Progenitor cell of endocrine pancreas (in vitro differentiated cells): ENCODE data around the gene NR5A1. TPM values are rescaled to one million over a fixed set of nuclear protein-coding genes. Genes with fewer than 3 reads are reported as not detected.

Experiments used
- DNase-seq: peaks from one replicate; pipeline ENCODE4 v3.0.0; 2021; ENCODE audit warnings: low spot score; ENCODE audit not compliant: unreplicated experiment
- H3K27ac Mint-ChIP-seq: 2 replicates; pipeline ENCODE4 v1.8.0; 2021; ENCODE audit warnings: mild to moderate bottlenecking, moderate library complexity, mixed read lengths
- H3K27me3 Mint-ChIP-seq: 2 replicates; pipeline ENCODE4 v1.8.0; 2021; ENCODE audit warnings: mixed read lengths
- H3K36me3 Mint-ChIP-seq: 2 replicates; pipeline ENCODE4 v1.8.0; 2022; ENCODE audit warnings: mixed read lengths; ENCODE audit not compliant: insufficient read depth
- H3K4me1 Mint-ChIP-seq: 2 replicates; pipeline ENCODE4 v1.8.0; 2021; ENCODE audit warnings: low read depth, mixed read lengths
- H3K4me3 Mint-ChIP-seq: 2 replicates; pipeline ENCODE4 v1.8.0; 2021; ENCODE audit warnings: low read depth, mild to moderate bottlenecking, moderate library complexity, mixed read lengths
- H3K9me3 Mint-ChIP-seq: 2 replicates; pipeline ENCODE4 v1.8.0; 2021; ENCODE audit warnings: low read depth, mixed read lengths
- total RNA-seq: library from RNA; stranded (reverse); gene quantifications from 2 replicates; pipeline ENCODE4 v1.2.1, GENCODE V29; 2021
- TF ChIP-seq, protein P1 (sequence below): fragments of 200-600 bp; sonication (generic); IDR thresholded peaks from one replicate; pipeline ENCODE4 v1.5.0; 2021; ENCODE audit warnings: antibody characterized with exemption, mild to moderate bottlenecking; ENCODE audit not compliant: unreplicated experiment

Gene NR5A1
- total RNA-seq, 1 donor from 2014 or later: 0.36 TPM

DNA sequence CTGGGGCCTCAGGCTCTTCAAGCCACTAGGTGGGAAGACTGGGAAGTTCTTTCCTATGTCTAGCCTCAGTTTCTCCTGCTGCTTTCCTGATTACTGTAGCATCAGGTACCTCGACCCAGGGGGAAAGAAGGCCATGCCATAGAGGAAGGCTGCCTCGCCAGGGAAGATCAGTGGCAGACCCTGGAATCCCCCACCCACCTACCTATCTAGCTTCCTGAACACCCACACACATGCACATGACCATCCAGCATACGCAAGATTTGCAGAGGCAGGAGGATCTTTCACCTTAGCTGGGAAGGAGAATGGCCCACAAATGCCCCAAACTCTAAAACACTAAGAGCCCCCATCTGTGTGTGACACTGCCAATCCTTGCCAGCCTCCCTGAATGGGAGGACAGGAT, 8.0 kb downstream of the NR5A1 start:
- Mint-ChIP-seq H3K9me3 (no peaks in the 10 kb centered on the region), H3K4me3 (no peak overlapping the region), H3K36me3 (no peaks in the 10 kb centered on the region), H3K27ac (no peak overlapping the region), H3K27me3 (peaks cover 68% of the 10 kb centered on the region), H3K4me1 (peaks cover 3% of the 10 kb centered on the region)
- no peak for DNase-seq
- TF ChIP-seq, protein P1, sequence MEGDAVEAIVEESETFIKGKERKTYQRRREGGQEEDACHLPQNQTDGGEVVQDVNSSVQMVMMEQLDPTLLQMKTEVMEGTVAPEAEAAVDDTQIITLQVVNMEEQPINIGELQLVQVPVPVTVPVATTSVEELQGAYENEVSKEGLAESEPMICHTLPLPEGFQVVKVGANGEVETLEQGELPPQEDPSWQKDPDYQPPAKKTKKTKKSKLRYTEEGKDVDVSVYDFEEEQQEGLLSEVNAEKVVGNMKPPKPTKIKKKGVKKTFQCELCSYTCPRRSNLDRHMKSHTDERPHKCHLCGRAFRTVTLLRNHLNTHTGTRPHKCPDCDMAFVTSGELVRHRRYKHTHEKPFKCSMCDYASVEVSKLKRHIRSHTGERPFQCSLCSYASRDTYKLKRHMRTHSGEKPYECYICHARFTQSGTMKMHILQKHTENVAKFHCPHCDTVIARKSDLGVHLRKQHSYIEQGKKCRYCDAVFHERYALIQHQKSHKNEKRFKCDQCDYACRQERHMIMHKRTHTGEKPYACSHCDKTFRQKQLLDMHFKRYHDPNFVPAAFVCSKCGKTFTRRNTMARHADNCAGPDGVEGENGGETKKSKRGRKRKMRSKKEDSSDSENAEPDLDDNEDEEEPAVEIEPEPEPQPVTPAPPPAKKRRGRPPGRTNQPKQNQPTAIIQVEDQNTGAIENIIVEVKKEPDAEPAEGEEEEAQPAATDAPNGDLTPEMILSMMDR: no peak

- Mint-ChIP-seq H3K36me3 (no peaks in the 10 kb centered on the region), H3K9me3 (no peaks in the 10 kb centered on the region), H3K4me3 (no peak overlapping the region), H3K4me1 (no peaks in the 10 kb centered on the region), H3K27ac (no peak overlapping the region), H3K27me3 (peaks cover 67% of the 10 kb centered on the region)
- TF ChIP-seq, protein P1: no peak
- DNase-seq: no peak
These were observed 8.6 kb downstream of the NR5A1 start for GRCh38 chr9:124498499-124499146.

GRCh38 chr9:124498040-124498439, 9.2 kb downstream of the NR5A1 start:
- no peaks in the 10 kb centered on the region for H3K9me3 Mint-ChIP-seq
- H3K4me1 Mint-ChIP-seq: no peaks in the 10 kb centered on the region
- H3K27ac Mint-ChIP-seq: no peak overlapping the region
- H3K36me3 Mint-ChIP-seq: no peaks in the 10 kb centered on the region
- H3K4me3 Mint-ChIP-seq: no peak overlapping the region
- peaks cover 64% of the 10 kb centered on the region for H3K27me3 Mint-ChIP-seq
- DNase-seq: no peak
- TF ChIP-seq, protein P1: no peak

- H3K4me1 Mint-ChIP-seq: no peaks in the 10 kb centered on the region
- H3K27me3 Mint-ChIP-seq: peaks cover 60% of the 10 kb centered on the region
- H3K9me3 Mint-ChIP-seq: no peaks in the 10 kb centered on the region
- TF ChIP-seq, protein P1: no peak
- DNase-seq: no peak
- no peak overlapping the region for H3K4me3 Mint-ChIP-seq
- no peaks in the 10 kb centered on the region for H3K36me3 Mint-ChIP-seq
- H3K27ac Mint-ChIP-seq: no peak overlapping the region
These were observed 9.8 kb downstream of the NR5A1 start for GRCh38 chr9:124497441-124497840.

- no peaks in the 10 kb centered on the region for H3K9me3 Mint-ChIP-seq
- H3K4me3 Mint-ChIP-seq: no peak overlapping the region
- TF ChIP-seq, protein P1: no peak
- no peaks in the 10 kb centered on the region for H3K4me1 Mint-ChIP-seq
- H3K27me3 Mint-ChIP-seq: peaks cover 54% of the 10 kb centered on the region
- no peak for DNase-seq
- H3K27ac Mint-ChIP-seq: no peak overlapping the region
- H3K36me3 Mint-ChIP-seq: no peaks in the 10 kb centered on the region
These were observed 10.7 kb downstream of the NR5A1 start for GRCh38 chr9:124496463-124496862.
